ENCODE measurements around the gene TBC1D16.
A peak's percentile ranks its signal among the peaks of the same experiment; 100 is the strongest.

TBC1D16 gene

GRCh38 chr17:79974566-79975497 lies 60.8 kb downstream of the TBC1D16 start:
- peak; percentile 41 for DNase-seq (ENCODE audit: low read depth)
- H3K4me3 ChIP-seq (ENCODE audit: low read depth, low read length): no peak overlapping the region
- peak; percentile 62 for TF ChIP-seq CTCF (IDR thresholded peaks at IDR 0.05; ENCODE audit: insufficient read depth, low read depth, low read length, missing control alignments)

- no peak for DNase-seq (ENCODE audit: low read depth)
- no peak for TF ChIP-seq CTCF (IDR thresholded peaks at IDR 0.05; ENCODE audit: insufficient read depth, low read depth, low read length, missing control alignments)
These were observed 64.0 kb downstream of the TBC1D16 start for GRCh38 chr17:79971651-79972050.

GRCh38 chr17:79970576-79971068 lies 65.0 kb downstream of the TBC1D16 start:
- TF ChIP-seq CTCF (IDR thresholded peaks at IDR 0.05; ENCODE audit: insufficient read depth, low read depth, low read length, missing control alignments): peak; percentile 66
- DNase-seq (ENCODE audit: low read depth): peak; percentile 61
- no peak overlapping the region for H3K4me3 ChIP-seq (ENCODE audit: low read depth, low read length)

More at GRCh38 chr17:79971651-79972050, 64.0 kb downstream of the TBC1D16 start:
- H3K4me3 ChIP-seq (ENCODE audit: low read depth, low read length): no peak overlapping the region

GRCh38 chr17:79969906-79970305 lies 65.8 kb downstream of the TBC1D16 start:
- H3K4me3 ChIP-seq (ENCODE audit: low read depth, low read length): no peak overlapping the region
- DNase-seq (ENCODE audit: low read depth): no peak
- TF ChIP-seq CTCF (IDR thresholded peaks at IDR 0.05; ENCODE audit: insufficient read depth, low read depth, low read length, missing control alignments): no peak

GRCh38 chr17:79968116-79968515 lies 67.6 kb downstream of the TBC1D16 start:
- no peak for TF ChIP-seq CTCF (IDR thresholded peaks at IDR 0.05; ENCODE audit: insufficient read depth, low read depth, low read length, missing control alignments)
- no peak overlapping the region for H3K4me3 ChIP-seq (ENCODE audit: low read depth, low read length)
- DNase-seq (ENCODE audit: low read depth): no peak

GRCh38 chr17:79966681-79967080 lies 69.0 kb downstream of the TBC1D16 start:
- H3K4me3 ChIP-seq (ENCODE audit: low read depth, low read length): no peak overlapping the region
- no peak for TF ChIP-seq CTCF (IDR thresholded peaks at IDR 0.05; ENCODE audit: insufficient read depth, low read depth, low read length, missing control alignments)
- no peak for DNase-seq (ENCODE audit: low read depth)
